Ishikawa (cell line): Measurements from ENCODE around the gene NETO2.
A peak's percentile ranks its signal among the peaks of the same experiment; 100 is the strongest.

ENCODE experiments used
- CEBPB ChIP-seq: IDR thresholded peaks from 2 replicates; pipeline ENCODE4 v1.6.1; 2012
- CREB1 ChIP-seq: IDR thresholded peaks from 2 replicates; pipeline ENCODE4 v1.6.1; 2012; ENCODE audit warnings: low read depth
- EGR1 ChIP-seq: IDR thresholded peaks from 2 replicates; pipeline ENCODE4 v1.6.1; 2012
- EP300 ChIP-seq: IDR thresholded peaks from 2 replicates; pipeline ENCODE4 v1.6.1; 2012; ENCODE audit warnings: borderline replicate concordance
- FOXM1 ChIP-seq: IDR thresholded peaks from 2 replicates; pipeline ENCODE4 v1.6.1; 2012; ENCODE audit warnings: low read depth, borderline replicate concordance
- NFIC ChIP-seq: IDR thresholded peaks from 2 replicates; pipeline ENCODE4 v1.6.1; 2012
- RAD21 ChIP-seq: IDR thresholded peaks from 2 replicates; pipeline ENCODE4 v1.6.1; 2012; ENCODE audit warnings: low read depth
- TAF1 ChIP-seq: IDR thresholded peaks from 2 replicates; pipeline ENCODE4 v1.6.1; 2012; ENCODE audit warnings: low read depth, mild to moderate bottlenecking
- TCF12 ChIP-seq: IDR thresholded peaks from 2 replicates; pipeline ENCODE4 v1.6.1; 2012; ENCODE audit warnings: low read depth
- TEAD4 ChIP-seq: IDR thresholded peaks from 2 replicates; pipeline ENCODE4 v1.6.1; 2012
- USF1 ChIP-seq: IDR thresholded peaks from 2 replicates; pipeline ENCODE4 v1.6.1; 2012
- YY1 ChIP-seq: IDR thresholded peaks from 2 replicates; pipeline ENCODE4 v1.6.1; 2012; ENCODE audit warnings: low read depth
- ZBTB7A ChIP-seq: IDR thresholded peaks from 2 replicates; pipeline ENCODE4 v1.6.1; 2012; ENCODE audit warnings: low read depth
- TF ChIP-seq, protein P1 (sequence below): IDR thresholded peaks from 2 replicates; pipeline ENCODE4 v1.6.1; 2012
- TF ChIP-seq, protein P2 (sequence below): IDR thresholded peaks from 2 replicates; pipeline ENCODE4 v1.6.1; 2012; ENCODE audit warnings: low read depth, mild to moderate bottlenecking

Gene NETO2

DNA sequence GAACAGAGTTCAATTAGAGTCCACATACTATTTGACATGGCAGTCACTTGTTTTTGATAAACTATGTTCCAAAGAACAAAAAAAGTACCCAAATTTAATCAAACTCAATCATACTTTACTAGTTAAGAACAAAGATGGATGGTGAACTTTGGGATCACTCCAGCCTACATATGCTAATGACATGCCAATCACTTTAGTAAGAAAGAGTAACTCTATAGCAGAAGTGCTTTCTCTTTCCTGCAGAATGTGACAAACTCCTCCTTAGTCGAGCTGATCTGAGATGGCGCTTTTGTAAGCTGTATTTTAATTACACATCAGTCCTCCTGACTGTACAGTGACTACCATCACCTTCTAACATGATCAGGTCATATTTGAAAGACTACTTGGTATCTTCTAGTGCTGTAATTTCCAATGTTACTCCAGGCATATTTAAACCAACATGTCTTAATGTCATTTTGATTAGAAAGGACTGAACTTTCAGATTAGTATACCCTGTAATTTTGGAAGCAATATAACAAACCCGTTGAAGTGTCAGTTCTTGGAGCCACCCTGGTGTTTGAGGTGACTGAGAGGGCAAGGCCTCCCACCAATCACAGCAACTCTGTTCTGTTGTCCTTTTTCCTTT lies 4.1 kb downstream of the NETO2 start:
- TF ChIP-seq YY1 = no peak
- TF ChIP-seq NFIC = no peak
- no peak for TF ChIP-seq ZBTB7A
- no peak for TF ChIP-seq EGR1
- no peak for TF ChIP-seq CREB1

DNA sequence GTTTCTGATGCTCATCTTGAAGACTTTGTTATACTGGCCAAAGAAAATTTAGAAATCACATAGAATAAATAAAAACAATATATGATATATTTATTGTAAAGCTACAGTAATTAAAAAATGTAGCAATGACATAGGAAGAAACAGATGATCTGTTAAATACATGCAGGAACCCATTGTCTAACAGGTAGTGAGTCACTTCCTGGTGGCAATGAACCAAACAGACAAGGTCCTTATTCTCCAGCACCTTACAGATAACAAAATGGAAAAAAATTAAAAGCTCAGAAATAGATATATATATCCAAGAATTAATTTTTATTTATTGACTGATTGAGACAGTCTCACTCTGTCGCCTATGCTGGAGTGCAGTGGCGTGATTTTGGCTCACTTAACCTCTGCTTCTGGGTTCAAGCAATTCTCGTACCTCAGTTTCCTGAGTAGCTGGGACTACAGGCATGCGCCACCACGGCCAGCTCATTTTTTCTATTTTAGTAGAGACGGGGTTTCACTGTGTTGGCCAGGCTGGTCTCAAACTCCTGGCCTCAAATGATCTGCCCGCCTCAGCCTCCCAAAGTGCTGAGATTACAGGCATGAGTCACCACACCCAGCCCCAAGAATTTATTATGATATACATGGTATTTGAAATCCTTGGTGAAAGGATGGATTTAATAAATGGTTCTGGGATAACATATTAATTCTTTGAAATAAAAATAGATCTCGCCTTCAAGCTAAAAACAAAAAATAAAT lies 7.5 kb downstream of the NETO2 start:
- TF ChIP-seq FOXM1 = no peak
- TF ChIP-seq, protein P1, sequence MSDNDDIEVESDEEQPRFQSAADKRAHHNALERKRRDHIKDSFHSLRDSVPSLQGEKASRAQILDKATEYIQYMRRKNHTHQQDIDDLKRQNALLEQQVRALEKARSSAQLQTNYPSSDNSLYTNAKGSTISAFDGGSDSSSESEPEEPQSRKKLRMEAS = no peak
- TF ChIP-seq TEAD4 = no peak
- TF ChIP-seq USF1 = no peak
- TF ChIP-seq RAD21 = no peak
- no peak for TF ChIP-seq EGR1
- no peak for TF ChIP-seq CREB1
- TF ChIP-seq, protein P2, sequence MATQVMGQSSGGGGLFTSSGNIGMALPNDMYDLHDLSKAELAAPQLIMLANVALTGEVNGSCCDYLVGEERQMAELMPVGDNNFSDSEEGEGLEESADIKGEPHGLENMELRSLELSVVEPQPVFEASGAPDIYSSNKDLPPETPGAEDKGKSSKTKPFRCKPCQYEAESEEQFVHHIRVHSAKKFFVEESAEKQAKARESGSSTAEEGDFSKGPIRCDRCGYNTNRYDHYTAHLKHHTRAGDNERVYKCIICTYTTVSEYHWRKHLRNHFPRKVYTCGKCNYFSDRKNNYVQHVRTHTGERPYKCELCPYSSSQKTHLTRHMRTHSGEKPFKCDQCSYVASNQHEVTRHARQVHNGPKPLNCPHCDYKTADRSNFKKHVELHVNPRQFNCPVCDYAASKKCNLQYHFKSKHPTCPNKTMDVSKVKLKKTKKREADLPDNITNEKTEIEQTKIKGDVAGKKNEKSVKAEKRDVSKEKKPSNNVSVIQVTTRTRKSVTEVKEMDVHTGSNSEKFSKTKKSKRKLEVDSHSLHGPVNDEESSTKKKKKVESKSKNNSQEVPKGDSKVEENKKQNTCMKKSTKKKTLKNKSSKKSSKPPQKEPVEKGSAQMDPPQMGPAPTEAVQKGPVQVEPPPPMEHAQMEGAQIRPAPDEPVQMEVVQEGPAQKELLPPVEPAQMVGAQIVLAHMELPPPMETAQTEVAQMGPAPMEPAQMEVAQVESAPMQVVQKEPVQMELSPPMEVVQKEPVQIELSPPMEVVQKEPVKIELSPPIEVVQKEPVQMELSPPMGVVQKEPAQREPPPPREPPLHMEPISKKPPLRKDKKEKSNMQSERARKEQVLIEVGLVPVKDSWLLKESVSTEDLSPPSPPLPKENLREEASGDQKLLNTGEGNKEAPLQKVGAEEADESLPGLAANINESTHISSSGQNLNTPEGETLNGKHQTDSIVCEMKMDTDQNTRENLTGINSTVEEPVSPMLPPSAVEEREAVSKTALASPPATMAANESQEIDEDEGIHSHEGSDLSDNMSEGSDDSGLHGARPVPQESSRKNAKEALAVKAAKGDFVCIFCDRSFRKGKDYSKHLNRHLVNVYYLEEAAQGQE = no peak
- TF ChIP-seq YY1 = no peak
- TF ChIP-seq TCF12 = no peak
- no peak for TF ChIP-seq NFIC
- TF ChIP-seq EP300 = no peak
- no peak for TF ChIP-seq CEBPB
- no peak for TF ChIP-seq TAF1
- TF ChIP-seq ZBTB7A = no peak

- TF ChIP-seq, protein P1 = no peak
- TF ChIP-seq USF1 (no peak), CREB1 (no peak)
These were observed 9.2 kb downstream of the NETO2 start for GRCh38 chr16:47134550-47134949.

GRCh38 chr16:47132308-47132707 lies 11.4 kb downstream of the NETO2 start:
- TF ChIP-seq YY1 = no peak
- TF ChIP-seq RAD21 = peak; percentile 21
- TF ChIP-seq, protein P1 = no peak
- TF ChIP-seq EP300 = no peak
- TF ChIP-seq NFIC = no peak
- TF ChIP-seq CREB1 = no peak
- no peak for TF ChIP-seq TEAD4
- no peak for TF ChIP-seq CEBPB

DNA sequence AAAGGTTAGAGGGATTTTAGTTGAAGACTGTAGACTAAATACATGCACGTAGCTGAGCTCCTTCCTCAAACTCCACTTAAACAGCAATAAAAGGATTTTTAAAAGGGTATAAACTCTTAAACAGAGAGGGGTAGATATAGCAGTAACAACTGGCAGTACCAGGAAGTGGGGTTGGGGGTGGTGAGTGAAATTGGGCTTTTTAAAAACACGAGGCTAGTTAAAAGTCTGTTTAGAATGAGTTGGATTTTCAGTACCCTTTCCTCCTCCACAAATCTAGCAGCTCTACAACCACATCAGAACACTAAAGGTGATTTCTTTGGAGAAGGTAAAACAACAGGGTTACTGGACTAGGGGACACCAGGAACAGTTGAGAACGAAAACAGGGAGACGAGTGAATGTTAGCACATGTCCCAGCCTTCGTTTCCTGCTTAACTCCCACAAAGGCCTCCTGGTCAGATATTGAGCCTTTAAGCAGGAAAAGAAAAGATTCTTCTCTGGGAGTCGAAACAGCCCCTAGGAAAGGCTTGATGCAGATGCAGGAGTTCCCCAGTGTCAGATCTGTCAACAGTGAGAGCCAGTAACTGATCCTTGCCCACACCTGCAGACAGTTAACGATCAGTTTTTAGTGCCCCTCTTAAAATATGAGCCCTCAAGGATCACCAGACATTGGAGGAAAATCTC lies 13.8 kb downstream of the NETO2 start:
- TF ChIP-seq EP300 (no peak), TAF1 (no peak), EGR1 (no peak), NFIC (no peak), CREB1 (no peak), TCF12 (no peak), CEBPB (no peak), FOXM1 (no peak), YY1 (no peak), RAD21 (no peak), ZBTB7A (no peak), USF1 (no peak)
- TF ChIP-seq, protein P1 = no peak
- TF ChIP-seq, protein P2 = no peak
